Duodenal mucosa (tissue), 2 donors: Measurements from ENCODE around the gene ACSS2.
"Not testable (repeated sequence)": the region's sequence is repeated elsewhere in the genome, so short reads cannot be mapped to it uniquely, and the experiment has no call there.

Experiments
- H3K27ac ChIP-seq: one replicate; pipeline ENCODE4 v1.7.0; 2013; ENCODE audit warnings: low read depth, low read length
- H3K27me3 ChIP-seq, 2 donors: one replicate each; pipeline ENCODE4 v1.7.0; 2013; ENCODE audit warnings: low read length in 2 of 2, control low read depth in 1 of 2; ENCODE audit not compliant: insufficient read depth in 2 of 2, control insufficient read depth in 1 of 2
- H3K36me3 ChIP-seq, 2 donors: one replicate each; pipeline ENCODE4 v1.7.0; 2013; ENCODE audit warnings: low read length in 2 of 2, control low read depth in 1 of 2; ENCODE audit not compliant: insufficient read depth in 2 of 2, control insufficient read depth in 1 of 2
- H3K4me1 ChIP-seq, 2 donors: one replicate each; pipeline ENCODE4 v1.7.0; 2013; ENCODE audit warnings: low read length in 2 of 2, control low read depth in 1 of 2; ENCODE audit not compliant: insufficient read depth in 2 of 2, control insufficient read depth in 1 of 2
- H3K4me3 ChIP-seq, 2 donors: one replicate each; pipeline ENCODE4 v1.7.0; 2013; ENCODE audit warnings: low read length in 2 of 2, low read depth in 1 of 2
- H3K9ac ChIP-seq, 2 donors: one replicate each; pipeline ENCODE4 v1.7.0; 2013; ENCODE audit warnings: low read length in 2 of 2, low read depth in 1 of 2
- H3K9me3 ChIP-seq, 2 donors: one replicate each; pipeline ENCODE4 v1.7.0; 2013; ENCODE audit warnings: low read length in 2 of 2, control low read depth in 1 of 2; ENCODE audit not compliant: control insufficient read depth in 1 of 2

ACSS2 gene

GRCh38 chr20:34873583-34874093 lies 2.8 kb upstream of the ACSS2 start:
- Histone ChIP-seq H3K36me3 (no peaks in the 10 kb centered on the region), H3K9me3 (no peaks in the 10 kb centered on the region), H3K27ac (no peak overlapping the region), H3K9ac (peak overlapping the region in 1 of 2 donors; percentile 66), H3K4me3 (peak overlapping the region in 1 of 2 donors; percentile 82), H3K4me1 (peaks cover 44 to 45% of the 10 kb centered on the region in 2 donors), H3K27me3 (no peaks in the 10 kb centered on the region)

- Histone ChIP-seq H3K9ac (peak overlapping the region; percentile 59 to 66), H3K4me1 (peaks cover 44 to 45% of the 10 kb centered on the region in 2 donors)
Measured at GRCh38 chr20:34874094-34874654, 2.2 kb upstream of the ACSS2 start.

DNA sequence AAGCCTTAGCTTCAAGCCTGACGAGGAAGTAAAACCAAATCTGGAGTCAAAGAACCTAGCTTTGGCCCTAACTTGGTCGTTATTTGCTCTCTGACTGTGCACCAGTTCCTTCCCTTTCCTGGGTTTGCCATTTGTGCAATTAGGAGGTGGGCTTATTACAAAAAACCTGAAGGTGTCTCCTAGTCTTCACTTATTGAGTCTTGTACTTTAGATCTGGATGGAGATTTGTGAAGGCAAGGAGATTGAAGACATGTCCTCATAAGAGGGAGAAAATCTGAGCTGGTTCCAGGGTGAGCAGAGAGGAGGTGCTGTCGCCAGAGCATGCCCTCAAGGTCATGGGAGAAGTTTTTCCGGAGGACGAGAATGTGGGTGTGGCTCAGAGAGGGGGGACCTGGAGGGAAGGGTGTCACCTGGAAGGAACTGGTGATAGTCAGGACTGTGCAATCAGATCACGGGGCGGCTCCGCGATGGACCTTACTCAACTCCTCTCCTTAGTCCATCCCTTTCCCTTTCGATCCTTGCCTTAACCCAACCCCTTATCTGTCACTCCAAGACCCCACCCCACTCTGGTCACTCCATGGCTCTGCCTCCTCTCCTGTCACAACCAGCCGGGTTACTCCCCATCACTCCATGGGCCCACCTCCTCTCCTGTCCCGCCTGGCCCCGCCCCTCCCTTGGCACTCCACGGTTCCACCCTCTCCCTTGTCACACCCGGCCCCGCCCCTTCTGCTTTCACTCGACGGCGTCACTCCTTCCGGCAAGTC lies 588 bp upstream of the ACSS2 start:
- no peaks in the 10 kb centered on the region for H3K36me3 ChIP-seq
- H3K4me3 ChIP-seq, result peak overlapping the region; percentile 40 to 53
- no peaks in the 10 kb centered on the region for H3K27me3 ChIP-seq
- no peaks in the 10 kb centered on the region for H3K9me3 ChIP-seq
- H3K4me1 ChIP-seq, result peaks cover 44 to 45% of the 10 kb centered on the region in 2 donors
- peak overlapping the region; percentile 66 to 70 for H3K9ac ChIP-seq
- peak overlapping the region; percentile 91 for H3K27ac ChIP-seq

More at GRCh38 chr20:34874094-34874654, 2.2 kb upstream of the ACSS2 start:
- Histone ChIP-seq H3K4me3 (peak overlapping the region in 1 of 2 donors; percentile 40), H3K27ac (peak overlapping the region; percentile 91), H3K36me3 (no peaks in the 10 kb centered on the region), H3K9me3 (no peaks in the 10 kb centered on the region), H3K27me3 (no peaks in the 10 kb centered on the region)

- no peak overlapping the region for H3K4me3 ChIP-seq
- no peak overlapping the region for H3K27ac ChIP-seq
- H3K4me1 ChIP-seq, result peaks cover 12 to 19% of the 10 kb centered on the region in 2 donors
- no peaks in the 10 kb centered on the region for H3K27me3 ChIP-seq
- H3K9ac ChIP-seq, result no peak overlapping the region
- peaks cover 7 to 24% of the 10 kb centered on the region in 2 donors for H3K36me3 ChIP-seq
- no peaks in the 10 kb centered on the region for H3K9me3 ChIP-seq
Measured at GRCh38 chr20:34880215-34880850, 3.9 kb downstream of the ACSS2 start.

GRCh38 chr20:34880971-34881370 lies 4.6 kb downstream of the ACSS2 start:
- H3K9ac ChIP-seq, result not testable (repeated sequence)

GRCh38 chr20:34881689-34882088 lies 5.3 kb downstream of the ACSS2 start:
- no peak overlapping the region for H3K4me3 ChIP-seq
- no peaks in the 10 kb centered on the region for H3K9me3 ChIP-seq
- peaks cover 6 to 13% of the 10 kb centered on the region in 2 donors for H3K4me1 ChIP-seq
- H3K27me3 ChIP-seq, result no peaks in the 10 kb centered on the region
- no peak overlapping the region for H3K9ac ChIP-seq
- H3K27ac ChIP-seq, result no peak overlapping the region
- peaks cover 11 to 29% of the 10 kb centered on the region in 2 donors for H3K36me3 ChIP-seq

More at GRCh38 chr20:34880971-34881370, 4.6 kb downstream of the ACSS2 start:
- H3K4me3 ChIP-seq, H3K9me3 ChIP-seq, H3K27ac ChIP-seq, H3K27me3 ChIP-seq: not testable (repeated sequence)
- Histone ChIP-seq H3K36me3 (peaks cover 11 to 27% of the 10 kb centered on the region in 2 donors), H3K4me1 (peaks cover 6 to 13% of the 10 kb centered on the region in 2 donors)

GRCh38 chr20:34883087-34883688 lies 6.8 kb downstream of the ACSS2 start:
- H3K4me3 ChIP-seq, result no peak overlapping the region
- H3K27ac ChIP-seq, result no peak overlapping the region
- H3K4me1 ChIP-seq, result peaks cover 6 to 9% of the 10 kb centered on the region in 2 donors
- peaks cover 12 to 33% of the 10 kb centered on the region in 2 donors for H3K36me3 ChIP-seq
- H3K9ac ChIP-seq, result no peak overlapping the region
- H3K9me3 ChIP-seq, result no peaks in the 10 kb centered on the region
- no peaks in the 10 kb centered on the region for H3K27me3 ChIP-seq

DNA sequence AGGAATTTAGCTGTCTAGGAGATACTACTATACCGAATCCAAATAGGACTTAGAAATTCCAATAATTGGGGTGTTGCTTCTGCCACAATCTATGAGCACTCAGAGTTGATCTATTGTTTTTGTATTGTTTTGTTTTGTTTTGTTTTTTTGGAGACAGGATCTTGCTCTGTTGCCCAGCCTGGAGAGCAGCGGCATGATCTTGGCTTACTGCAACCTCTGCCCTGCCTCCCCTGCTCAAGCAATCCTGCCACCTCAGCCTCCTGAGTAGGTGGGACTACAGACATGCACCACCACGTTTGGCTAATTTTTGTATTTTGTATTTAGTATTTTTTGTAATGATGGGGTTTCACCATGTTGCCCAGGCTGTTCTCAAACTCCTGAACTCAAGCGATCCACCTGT lies 7.4 kb downstream of the ACSS2 start:
- Histone ChIP-seq H3K36me3 (peaks cover 15 to 33% of the 10 kb centered on the region in 2 donors), H3K4me1 (peaks cover 3 to 5% of the 10 kb centered on the region in 2 donors), H3K27ac (no peak overlapping the region), H3K9me3 (no peaks in the 10 kb centered on the region), H3K9ac (no peak overlapping the region), H3K4me3 (no peak overlapping the region), H3K27me3 (no peaks in the 10 kb centered on the region)

DNA sequence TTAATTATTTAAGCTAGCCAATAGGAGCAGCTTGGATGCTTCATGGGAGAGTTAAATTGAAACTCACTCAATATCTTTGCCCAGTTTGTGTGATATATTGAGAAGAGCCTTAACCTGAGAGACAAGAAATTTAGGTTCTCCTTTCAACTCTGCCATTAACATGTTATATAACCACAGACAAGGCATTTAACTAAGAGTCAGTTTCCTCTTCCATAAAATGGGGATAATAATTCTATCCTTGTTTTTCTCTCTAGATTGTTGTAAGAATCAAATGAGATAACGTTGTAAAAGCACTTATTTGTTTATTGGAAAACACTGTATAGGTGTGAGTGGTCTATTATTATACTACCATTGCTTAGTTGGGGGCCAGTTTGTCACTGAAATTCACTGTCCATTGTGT lies 7.8 kb downstream of the ACSS2 start:
- Histone ChIP-seq H3K4me1 (peaks cover 3 to 5% of the 10 kb centered on the region in 2 donors), H3K27me3 (no peaks in the 10 kb centered on the region), H3K4me3 (no peak overlapping the region), H3K9ac (no peak overlapping the region), H3K27ac (no peak overlapping the region), H3K9me3 (no peaks in the 10 kb centered on the region), H3K36me3 (peaks cover 15 to 33% of the 10 kb centered on the region in 2 donors)
